OCI-LY3 (cell line): Measurements from ENCODE around the gene RBL2.

Experiments used
- EZH2phosphoT487 ChIP-seq: fragments of 200-600 bp; shearing (Covaris generic); IDR thresholded peaks from 2 replicates; pipeline ENCODE4 v1.6.1; 2018; ENCODE audit warnings: antibody characterized with exemption, mixed run types, low read depth
- TF ChIP-seq, protein P1 (sequence below): fragments of 200-600, 300-600 bp; sonication (generic); IDR thresholded peaks from 2 replicates; pipeline ENCODE4 v1.5.1; 2014; ENCODE audit warnings: antibody characterized with exemption, low read length, low read depth

GRCh38 chr16:53482123-53482522 is 47.9 kb downstream of the RBL2 start:
- TF ChIP-seq, protein P1, sequence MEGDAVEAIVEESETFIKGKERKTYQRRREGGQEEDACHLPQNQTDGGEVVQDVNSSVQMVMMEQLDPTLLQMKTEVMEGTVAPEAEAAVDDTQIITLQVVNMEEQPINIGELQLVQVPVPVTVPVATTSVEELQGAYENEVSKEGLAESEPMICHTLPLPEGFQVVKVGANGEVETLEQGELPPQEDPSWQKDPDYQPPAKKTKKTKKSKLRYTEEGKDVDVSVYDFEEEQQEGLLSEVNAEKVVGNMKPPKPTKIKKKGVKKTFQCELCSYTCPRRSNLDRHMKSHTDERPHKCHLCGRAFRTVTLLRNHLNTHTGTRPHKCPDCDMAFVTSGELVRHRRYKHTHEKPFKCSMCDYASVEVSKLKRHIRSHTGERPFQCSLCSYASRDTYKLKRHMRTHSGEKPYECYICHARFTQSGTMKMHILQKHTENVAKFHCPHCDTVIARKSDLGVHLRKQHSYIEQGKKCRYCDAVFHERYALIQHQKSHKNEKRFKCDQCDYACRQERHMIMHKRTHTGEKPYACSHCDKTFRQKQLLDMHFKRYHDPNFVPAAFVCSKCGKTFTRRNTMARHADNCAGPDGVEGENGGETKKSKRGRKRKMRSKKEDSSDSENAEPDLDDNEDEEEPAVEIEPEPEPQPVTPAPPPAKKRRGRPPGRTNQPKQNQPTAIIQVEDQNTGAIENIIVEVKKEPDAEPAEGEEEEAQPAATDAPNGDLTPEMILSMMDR = no peak
- TF ChIP-seq EZH2phosphoT487 = no peak
